ENCODE data around the gene TYMS.
"Not testable (repeated sequence)": the region's sequence is repeated elsewhere in the genome, so short reads cannot be mapped to it uniquely, and the experiment has no call there.

TYMS gene

GRCh38 chr18:678482-679182, 21.2 kb downstream of the TYMS start:
- DNase-seq, result no peak

- DNase-seq, result no peak
These were observed 22.1 kb downstream of the TYMS start for GRCh38 chr18:679516-679915.

GRCh38 chr18:680392-680791, 22.9 kb downstream of the TYMS start:
- no peak for DNase-seq

- no peak for DNase-seq
These were observed 24.5 kb downstream of the TYMS start for GRCh38 chr18:681985-682384.

- DNase-seq, result not testable (repeated sequence)
These were observed 25.0 kb downstream of the TYMS start for GRCh38 chr18:682416-682815.

- no peak for DNase-seq
These were observed 25.4 kb downstream of the TYMS start for GRCh38 chr18:682833-683232.

- DNase-seq, result no peak
These were observed 26.1 kb downstream of the TYMS start for GRCh38 chr18:683531-683930.

GRCh38 chr18:685438-685837, 28.0 kb downstream of the TYMS start:
- no peak for DNase-seq

GRCh38 chr18:686339-687111, 29.1 kb downstream of the TYMS start:
- DNase-seq, result no peak

- DNase-seq, result no peak
These were observed 30.9 kb downstream of the TYMS start for GRCh38 chr18:688323-688722.

- DNase-seq, result no peak
These were observed 35.4 kb downstream of the TYMS start for GRCh38 chr18:692824-693223.

GRCh38 chr18:693466-694187, 36.2 kb downstream of the TYMS start:
- DNase-seq, result no peak

GRCh38 chr18:697012-697411, 39.6 kb downstream of the TYMS start:
- no peak for DNase-seq

GRCh38 chr18:697800-698199, 40.3 kb downstream of the TYMS start:
- no peak for DNase-seq

- no peak for DNase-seq
These were observed 45.9 kb downstream of the TYMS start for GRCh38 chr18:703213-703967.

GRCh38 chr18:706405-706804, 49.0 kb downstream of the TYMS start:
- DNase-seq, result no peak

GRCh38 chr18:708096-708495, 50.6 kb downstream of the TYMS start:
- no peak for DNase-seq

- no peak for DNase-seq
These were observed 52.3 kb downstream of the TYMS start for GRCh38 chr18:709771-710170.

- no peak for DNase-seq
These were observed 53.2 kb downstream of the TYMS start for GRCh38 chr18:710418-711300.

GRCh38 chr18:711310-711656, 53.8 kb downstream of the TYMS start:
- no peak for DNase-seq

GRCh38 chr18:711657-712400, 54.4 kb downstream of the TYMS start:
- DNase-seq, result peak; percentile 63

All from effector CD4-positive, alpha-beta T cell (primary cell).